ENCODE results near the gene TUBB6. TPM values are rescaled to one million over a fixed set of nuclear protein-coding genes. Genes with fewer than 3 reads are reported as not detected.

The TUBB6 gene
- total RNA-seq, 1 experiment from 2014 or later: 522 TPM

DNA sequence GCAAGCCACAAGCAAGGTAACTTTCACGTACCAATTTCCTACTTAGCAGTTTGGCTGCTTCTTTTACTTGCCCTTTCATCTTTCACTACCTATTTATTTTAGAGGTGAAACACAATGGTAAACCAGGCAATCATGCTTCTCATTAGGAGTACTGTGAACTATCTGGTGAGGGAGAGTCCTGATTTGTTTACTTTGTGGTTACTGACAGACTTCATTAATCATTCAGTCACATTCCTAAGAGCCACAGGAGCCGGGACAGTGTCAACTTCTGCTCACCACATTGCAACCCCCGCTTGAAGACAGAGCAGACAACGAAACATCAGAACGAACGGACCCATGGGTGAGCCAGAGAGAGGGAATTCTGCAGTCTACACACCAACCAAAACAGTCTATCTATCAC is 28.8 kb downstream of the TUBB6 start:
- peak; percentile 68 for DNase-seq (ENCODE audit: low read depth)

DNA sequence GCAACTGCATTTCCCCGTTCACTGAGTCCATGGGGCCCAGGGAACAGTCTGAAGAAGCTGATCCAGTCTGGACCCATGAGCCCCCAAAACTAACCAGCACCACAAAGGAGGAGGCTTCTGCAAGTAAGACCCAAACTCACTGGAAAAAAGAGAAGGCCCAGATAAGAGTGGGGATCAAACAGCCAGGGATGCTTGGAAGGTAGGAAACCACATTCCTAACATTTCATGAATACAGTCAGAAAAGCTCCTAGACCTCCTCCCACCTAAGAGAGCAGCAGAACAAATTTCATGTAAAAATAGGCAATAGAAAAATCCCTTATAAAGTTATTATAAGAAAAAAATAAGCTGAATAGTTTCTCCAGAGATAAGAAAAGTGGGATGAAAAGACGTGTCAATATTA is 30.3 kb downstream of the TUBB6 start:
- no peak for DNase-seq (ENCODE audit: low read depth)

DNA sequence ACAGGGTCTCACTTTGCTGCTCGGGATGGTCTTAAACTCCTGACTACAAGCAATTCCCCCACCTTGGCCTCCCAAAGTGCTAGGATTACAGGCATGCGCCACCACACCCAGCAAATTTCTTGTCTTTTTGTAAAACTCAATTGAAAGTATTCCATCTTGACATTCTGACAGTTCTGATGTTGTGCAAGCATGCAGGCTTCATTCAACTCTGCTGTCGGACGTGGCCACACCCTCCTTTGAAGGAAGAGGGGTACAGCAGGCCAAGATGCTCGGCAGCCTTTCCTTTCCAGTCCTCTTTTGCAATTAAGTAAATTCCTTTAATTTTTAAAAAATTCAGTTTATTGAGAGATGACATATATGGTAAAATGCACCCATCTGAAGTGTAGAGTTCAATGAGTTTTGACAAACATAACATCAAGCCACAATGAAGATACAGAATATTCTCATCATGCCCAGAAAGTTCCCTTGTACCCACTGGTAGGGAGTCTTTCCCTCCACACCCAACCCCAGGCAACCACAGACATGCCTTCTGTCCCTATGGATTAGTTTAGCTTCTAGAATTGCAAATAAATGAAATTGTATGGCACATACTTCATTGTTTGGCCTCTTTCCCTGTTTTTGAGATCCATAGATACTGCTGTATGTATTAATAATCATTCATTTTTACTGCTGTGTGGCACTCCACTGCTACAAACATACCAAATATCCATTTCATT is 33.1 kb downstream of the TUBB6 start:
- DNase-seq (ENCODE audit: low read depth): no peak

DNA sequence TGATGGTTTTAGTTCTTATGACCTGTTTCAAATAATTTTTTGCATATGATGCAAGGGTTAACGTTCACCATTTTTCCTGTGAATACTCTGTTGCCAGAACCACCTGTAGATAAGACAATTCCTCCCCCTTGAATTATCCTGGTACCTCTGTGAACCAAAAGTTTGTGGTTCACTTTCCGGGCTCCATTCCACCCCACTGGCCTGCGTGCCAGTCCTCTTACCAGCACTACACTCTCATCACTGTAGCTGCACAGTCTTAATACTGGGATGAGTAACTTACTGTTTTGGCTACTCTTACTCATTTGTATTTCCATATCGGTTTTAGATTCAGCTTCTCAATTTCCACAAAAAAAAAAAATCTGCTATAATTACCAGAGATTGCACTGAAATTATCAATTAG is 34.6 kb downstream of the TUBB6 start:
- no peak for DNase-seq (ENCODE audit: low read depth)

DNA sequence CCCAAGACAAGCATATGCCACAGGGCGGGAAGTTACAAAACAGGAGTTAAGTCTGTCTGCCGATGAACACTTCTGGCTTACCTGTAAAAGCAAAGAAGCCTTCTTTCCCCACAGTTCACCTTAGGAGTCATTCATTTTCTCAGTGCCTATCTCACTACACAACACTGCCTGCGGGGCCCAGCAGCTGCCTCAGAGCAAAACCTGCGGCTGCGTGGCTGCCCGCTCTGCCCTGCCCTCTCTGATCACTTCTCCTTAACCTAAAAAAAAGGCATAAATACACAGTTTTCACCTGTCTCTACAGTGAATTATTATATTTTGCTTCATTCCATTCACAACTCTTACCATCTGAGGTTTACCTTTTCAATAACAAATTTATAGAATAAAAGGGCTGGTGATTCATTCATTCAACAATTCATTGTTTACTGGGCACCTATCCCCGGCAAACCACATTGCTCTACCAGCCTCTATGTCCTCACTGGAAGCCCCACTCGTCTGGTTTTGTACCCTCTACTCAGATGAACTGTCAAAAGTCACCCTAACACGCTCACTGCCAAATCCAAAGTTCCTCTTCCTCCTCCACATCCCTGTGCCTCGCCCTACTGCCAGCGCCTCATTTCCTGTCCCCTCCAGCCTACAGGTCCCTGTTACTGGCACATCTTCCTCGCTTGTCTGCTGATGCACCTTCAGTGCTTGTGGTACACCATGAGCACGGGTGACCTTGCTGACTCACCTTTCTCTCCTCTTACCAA is 37.6 kb downstream of the TUBB6 start:
- DNase-seq (ENCODE audit: low read depth): no peak

DNA sequence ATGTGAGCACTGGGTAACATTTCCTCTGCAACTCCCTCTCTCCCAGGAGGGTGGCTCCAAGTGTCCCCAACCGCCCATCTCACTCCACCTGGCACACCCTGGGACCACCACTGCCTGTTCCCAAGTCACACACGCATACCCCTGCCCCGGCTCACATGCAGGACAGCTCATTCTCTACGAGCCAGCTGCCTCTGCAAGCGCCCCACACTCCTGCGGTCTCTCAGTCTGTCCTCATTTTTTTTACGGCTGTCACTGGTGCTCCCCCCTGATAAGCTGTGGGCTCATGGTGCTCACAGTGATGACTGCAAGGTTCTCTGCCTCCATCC is 38.2 kb downstream of the TUBB6 start:
- no peak for DNase-seq (ENCODE audit: low read depth)

DNA sequence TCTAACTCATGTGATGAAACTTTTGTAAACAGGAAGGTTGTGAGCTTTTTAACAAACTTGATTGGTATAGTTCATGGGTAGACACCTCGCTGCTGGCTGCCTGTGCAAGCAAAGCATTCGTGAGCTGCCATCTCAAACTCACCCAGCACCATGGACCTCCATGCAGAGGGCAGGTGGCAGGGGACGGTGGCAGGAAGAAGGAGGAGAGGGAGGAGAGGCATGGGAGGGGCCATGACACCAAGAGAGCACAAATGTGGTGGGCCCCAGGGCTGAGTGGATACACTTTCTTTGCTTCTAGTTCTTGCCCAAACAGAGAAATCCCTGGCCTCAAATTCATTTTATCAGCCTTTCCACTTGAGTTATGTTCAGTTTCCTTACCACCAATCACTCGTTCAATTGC is 39.9 kb downstream of the TUBB6 start:
- DNase-seq (ENCODE audit: low read depth): no peak

DNA sequence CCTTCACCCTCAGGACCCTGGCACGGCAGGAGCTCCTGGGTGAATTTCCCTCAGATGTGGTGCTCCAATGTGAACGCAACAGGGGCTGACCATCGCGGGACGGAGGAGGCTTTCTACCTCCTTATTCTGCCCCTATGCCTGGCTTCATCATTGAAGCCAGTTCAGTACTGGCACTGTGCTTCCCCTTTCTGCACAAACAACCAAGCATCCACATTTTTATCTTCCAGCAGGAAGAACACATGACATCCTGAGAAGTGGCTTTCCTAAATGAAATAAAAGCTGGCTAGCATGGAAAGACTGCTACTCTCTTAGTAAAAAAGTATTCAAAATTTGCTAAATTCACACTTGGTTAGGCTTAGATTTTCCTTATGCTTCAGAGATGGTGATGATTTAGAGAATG is 44.1 kb downstream of the TUBB6 start:
- no peak for DNase-seq (ENCODE audit: low read depth)

DNA sequence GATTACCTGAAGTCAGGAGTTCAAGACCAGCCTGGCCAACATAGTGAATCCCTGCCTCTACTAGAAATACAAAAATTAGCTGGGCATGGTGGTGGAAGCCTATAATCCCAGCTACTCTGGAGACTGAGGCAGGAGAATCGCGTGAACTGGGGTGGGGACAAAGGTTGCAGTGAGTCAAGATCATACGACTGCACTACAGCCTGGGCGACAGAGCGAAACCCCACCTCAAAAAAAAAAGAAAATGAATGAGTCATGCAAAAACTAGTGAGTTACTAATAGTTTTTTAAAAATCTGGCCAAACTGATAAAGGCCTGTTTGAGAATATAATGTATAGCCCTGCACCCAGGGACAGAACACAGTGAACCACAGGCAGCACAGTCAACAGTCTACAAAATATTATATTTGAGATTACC is 51.5 kb downstream of the TUBB6 start:
- no peak for DNase-seq (ENCODE audit: low read depth)

DNA sequence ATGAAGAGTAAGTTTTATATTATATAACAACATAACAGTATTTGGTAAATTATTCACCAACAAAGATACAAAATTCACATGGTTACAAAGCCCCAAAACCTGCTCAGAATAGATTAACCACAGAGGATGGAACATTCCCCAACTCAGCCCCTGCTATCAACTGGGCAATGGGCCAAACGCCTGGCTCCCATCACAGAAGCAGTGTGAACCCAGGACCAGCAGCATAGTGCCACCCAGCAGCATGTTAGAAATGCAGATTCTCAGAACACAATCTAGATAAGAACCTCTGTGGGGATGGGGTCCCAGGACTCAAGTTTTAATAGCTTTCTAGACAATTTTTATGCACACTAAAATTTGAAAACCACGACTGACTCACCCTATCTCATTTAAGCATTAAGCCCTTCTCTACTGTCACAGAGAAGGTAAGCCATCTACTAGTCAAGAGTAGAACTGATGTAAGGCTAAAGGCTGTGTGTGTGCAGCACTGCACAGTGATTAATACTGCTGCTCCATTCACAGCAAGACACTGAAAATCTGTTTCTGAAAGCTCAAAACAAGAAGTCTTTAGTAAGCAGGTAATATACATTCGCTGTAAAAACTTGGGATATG is 53.8 kb downstream of the TUBB6 start:
- peak; percentile 4 for DNase-seq (ENCODE audit: low read depth)

DNA sequence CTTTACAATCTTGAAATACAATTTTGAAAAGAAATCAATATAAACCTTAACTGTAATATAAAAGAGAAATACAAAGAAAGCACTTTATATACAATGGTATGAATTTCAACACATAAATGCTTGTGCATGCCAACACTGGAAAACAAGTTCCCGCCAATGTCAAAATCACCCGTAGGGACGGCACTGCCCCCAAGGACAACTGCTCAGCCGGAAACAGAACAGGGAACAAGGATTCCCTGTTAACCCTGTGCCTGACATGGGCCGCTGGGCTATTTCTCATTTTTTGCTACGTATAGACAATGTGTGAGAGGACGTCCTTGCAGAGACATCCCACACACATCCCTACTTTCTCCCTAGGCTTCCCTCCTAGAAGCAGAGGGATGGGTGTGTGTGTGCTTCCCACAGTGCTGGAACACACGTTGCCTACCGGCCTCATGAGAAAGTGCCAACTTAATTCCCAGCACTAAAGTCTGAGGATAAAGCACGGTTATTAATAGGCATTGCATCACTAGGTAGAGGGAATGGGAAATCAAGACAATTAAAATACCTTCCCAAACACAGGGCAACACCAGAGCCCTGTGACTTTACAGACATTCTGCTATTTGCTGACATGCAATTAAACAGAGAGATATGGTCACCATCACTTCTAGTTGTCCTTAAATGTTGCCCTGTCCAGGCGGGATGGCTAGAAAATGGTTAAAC is 54.6 kb downstream of the TUBB6 start:
- no peak for DNase-seq (ENCODE audit: low read depth)

DNA sequence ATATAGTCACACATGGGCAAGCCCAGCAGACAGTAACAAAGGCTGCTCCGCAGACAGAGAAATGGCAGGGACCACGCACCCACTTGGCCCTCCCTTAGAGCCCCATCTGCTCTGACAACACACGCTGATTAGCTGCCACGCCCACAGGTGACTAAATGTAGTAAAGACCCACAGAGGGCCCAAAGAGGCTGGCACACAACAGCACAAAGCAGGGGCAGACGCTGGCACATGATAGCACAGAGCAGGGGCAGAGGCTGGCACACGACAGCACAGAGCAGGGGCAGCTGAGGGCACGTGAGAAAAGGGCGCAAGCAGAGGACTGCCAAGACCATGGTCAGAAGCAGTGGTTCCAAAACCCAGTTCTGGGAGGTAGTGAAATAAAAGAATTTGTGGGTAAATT is 58.3 kb downstream of the TUBB6 start:
- DNase-seq (ENCODE audit: low read depth): no peak

DNA sequence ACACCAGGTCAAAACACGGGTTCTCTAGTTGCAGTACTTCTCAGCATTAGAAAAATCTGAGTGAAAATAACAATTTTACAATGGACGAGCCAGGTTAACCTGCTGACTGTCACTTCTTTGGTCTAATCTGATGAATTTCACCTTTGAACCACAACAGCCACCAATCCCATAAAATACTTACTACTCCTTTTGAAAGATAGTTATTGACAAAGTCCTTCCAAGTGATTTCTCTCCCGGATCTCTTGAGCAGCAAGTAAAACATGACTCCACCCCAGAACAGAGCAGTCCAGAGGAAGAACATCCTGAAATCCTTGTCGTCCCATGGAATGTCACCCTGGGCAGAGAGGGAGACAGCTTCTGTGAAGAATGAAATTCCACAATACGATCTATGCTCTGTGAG is 58.7 kb downstream of the TUBB6 start:
- no peak for DNase-seq (ENCODE audit: low read depth)

DNA sequence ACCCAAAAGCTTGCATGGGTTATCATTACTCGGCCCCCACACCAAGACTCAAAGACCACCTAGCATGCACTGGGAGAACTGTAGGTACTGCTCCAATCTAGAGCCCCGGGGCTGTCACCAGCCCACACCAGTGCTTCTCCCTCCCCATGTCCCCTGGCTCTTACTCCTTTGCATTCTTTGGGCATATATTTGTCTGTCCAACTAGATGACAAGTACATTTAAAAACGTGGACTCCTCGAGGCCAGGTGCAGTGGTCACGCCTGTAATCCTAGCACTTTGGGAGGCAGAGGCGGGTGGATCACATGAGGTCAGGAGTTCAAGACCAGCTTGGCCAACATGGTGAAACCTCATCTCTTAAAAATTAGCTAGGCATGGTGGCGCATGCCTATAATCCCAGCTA is 61.2 kb downstream of the TUBB6 start:
- DNase-seq (ENCODE audit: low read depth): no peak

DNA sequence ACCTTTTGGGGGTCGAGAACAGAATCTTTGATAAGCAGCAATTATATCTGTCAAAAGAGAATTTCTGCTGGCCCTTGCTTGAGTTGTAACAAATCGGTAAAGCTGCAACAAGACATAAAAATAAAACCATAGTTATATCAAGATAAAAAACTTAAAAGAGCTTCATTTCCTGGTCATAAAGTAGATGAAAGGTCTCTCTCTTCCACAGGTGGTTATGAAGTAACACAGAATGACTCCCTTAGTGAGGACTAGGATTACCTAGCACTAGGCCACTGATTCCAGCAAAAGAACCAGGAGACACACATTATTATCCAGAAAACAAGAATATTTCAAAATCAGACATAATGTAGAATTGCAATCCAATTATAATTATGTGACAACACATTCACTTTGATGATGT is 63.5 kb downstream of the TUBB6 start:
- no peak for DNase-seq (ENCODE audit: low read depth)

DNA sequence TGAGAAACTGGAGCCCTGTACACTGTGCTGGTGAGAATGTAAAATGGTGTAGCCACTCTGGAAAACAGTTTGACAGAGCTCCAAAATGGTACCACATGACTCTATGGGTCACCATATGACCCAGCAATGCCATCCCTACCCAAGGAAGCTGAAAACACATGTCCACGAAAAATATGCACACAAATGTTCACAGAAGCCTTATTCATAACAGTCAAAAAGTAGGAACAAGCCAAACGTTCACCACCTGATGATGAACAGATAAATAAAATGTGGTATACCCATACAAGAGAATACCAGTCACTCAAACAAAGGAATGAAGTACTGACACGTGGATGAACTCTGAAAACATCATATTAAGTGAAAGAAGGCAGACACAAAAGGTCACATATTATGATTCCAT is 64.4 kb downstream of the TUBB6 start:
- DNase-seq (ENCODE audit: low read depth): no peak

DNA sequence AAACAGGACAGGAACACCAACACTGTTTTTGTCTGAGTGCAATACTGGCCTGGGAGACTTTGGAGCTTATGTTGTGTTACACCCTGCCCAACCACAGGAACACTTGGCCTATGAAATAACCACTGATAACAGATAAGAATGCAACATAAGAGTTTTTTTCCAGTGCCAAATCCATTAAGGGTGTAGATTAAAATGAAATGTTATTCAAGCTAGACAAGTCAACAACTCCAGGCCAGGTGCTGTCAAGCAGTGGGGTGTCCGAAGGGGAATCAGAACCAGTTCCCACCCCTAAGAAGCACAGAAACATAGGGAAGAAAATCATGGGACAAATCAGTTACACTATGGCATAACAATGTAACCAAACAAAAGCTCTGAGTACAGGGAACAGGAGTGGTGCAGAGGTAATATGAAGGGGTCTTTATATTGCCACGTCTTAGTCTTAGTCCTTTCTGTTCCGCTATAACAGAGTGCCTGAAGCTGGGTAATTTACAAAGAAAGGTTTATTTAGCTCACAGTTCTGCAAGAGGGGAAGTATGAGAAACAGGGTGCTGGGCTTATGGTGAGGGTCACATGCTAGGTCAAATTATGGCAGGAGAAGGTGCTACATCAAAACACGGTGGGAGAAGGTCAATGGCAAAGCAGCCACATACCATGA is 65.2 kb downstream of the TUBB6 start:
- no peak for DNase-seq (ENCODE audit: low read depth)

DNA sequence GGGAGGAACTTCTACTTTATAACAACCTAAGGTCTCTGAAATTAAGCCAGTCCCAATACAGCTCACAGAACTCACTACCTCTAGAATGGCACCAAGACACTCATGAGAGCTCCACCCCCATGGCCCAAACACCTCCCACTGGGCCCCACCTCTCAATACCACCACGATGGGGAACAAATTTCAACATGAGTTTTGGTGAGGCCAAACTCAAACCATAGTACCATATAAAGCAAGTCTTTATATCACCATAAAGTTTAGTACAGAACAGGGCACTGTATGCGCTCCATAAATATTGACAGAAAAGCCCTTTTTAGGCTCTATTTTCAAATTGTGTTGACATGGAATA is 65.7 kb downstream of the TUBB6 start:
- DNase-seq (ENCODE audit: low read depth): no peak

DNA sequence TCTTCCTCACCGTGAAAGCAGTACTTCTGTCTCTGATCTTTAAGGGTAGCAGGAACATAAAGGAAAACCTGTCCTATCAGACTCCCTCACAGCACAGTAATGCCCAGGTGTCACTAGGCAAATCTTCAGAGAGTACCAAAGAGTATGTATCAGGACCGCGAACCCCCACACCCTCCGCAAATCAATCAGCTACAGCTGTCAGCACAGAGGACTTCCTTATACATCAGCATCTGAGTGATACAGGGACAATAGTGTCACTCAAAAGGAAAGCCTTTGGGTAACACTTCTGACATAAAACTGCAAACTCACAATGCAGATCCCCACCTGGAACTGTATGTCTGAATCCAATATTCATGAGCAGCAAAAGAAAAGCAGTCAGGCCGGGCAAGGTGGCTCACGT is 66.4 kb downstream of the TUBB6 start:
- DNase-seq (ENCODE audit: low read depth): no peak
